GM21825 (cell line): ENCODE measurements around the gene PSMD8.
"Not testable (repeated sequence)": the region's sequence is repeated elsewhere in the genome, so short reads cannot be mapped to it uniquely, and the experiment has no call there.

Source experiments
- ATAC-seq: cut with Tn5 transposase; IDR thresholded peaks from one replicate; pipeline ENCODE4 v1.9.1; 2021; ENCODE audit warnings: mild to moderate bottlenecking, moderate library complexity; ENCODE audit not compliant: unreplicated experiment

Gene PSMD8

GRCh38 chr19:38361633-38362075 lies 12.7 kb upstream of the PSMD8 start:
- no peak for ATAC-seq

- ATAC-seq: no peak
Observed at GRCh38 chr19:38362076-38362945, 12.1 kb upstream of the PSMD8 start.

GRCh38 chr19:38362946-38363688 lies 11.3 kb upstream of the PSMD8 start:
- not testable (repeated sequence) for ATAC-seq

GRCh38 chr19:38367041-38367440 lies 7.3 kb upstream of the PSMD8 start:
- no peak for ATAC-seq

- ATAC-seq: no peak
Observed at GRCh38 chr19:38369584-38369983, 4.8 kb upstream of the PSMD8 start.

GRCh38 chr19:38370299-38370698 lies 4.1 kb upstream of the PSMD8 start:
- no peak for ATAC-seq

- ATAC-seq: no peak
Observed at GRCh38 chr19:38371081-38371480, 3.3 kb upstream of the PSMD8 start.

GRCh38 chr19:38373907-38374331 lies 452 bp upstream of the PSMD8 start:
- no peak for ATAC-seq

GRCh38 chr19:38375098-38375493 lies 725 bp downstream of the PSMD8 start:
- ATAC-seq: no peak

- no peak for ATAC-seq
Observed at GRCh38 chr19:38375748-38376147, 1.4 kb downstream of the PSMD8 start.

GRCh38 chr19:38376576-38376975 lies 2.2 kb downstream of the PSMD8 start:
- no peak for ATAC-seq

- ATAC-seq: no peak
Observed at GRCh38 chr19:38377052-38377451, 2.7 kb downstream of the PSMD8 start.

- ATAC-seq: no peak
Observed at GRCh38 chr19:38378866-38379265, 4.5 kb downstream of the PSMD8 start.

- no peak for ATAC-seq
Observed at GRCh38 chr19:38381138-38381537, 6.8 kb downstream of the PSMD8 start.

- ATAC-seq: no peak
Observed at GRCh38 chr19:38383184-38383583, 8.8 kb downstream of the PSMD8 start.

- no peak for ATAC-seq
Observed at GRCh38 chr19:38383743-38384142, 9.4 kb downstream of the PSMD8 start.

- no peak for ATAC-seq
Observed at GRCh38 chr19:38384209-38385027, 10.0 kb downstream of the PSMD8 start.

GRCh38 chr19:38385057-38385803 lies 10.9 kb downstream of the PSMD8 start:
- ATAC-seq: no peak

GRCh38 chr19:38385804-38386257 lies 11.5 kb downstream of the PSMD8 start:
- no peak for ATAC-seq

GRCh38 chr19:38386300-38386970 lies 12.1 kb downstream of the PSMD8 start:
- ATAC-seq: no peak
